Endothelial cell (in vitro differentiated cells): ENCODE measurements around the gene KCTD3. TPM values are rescaled to one million over a fixed set of nuclear protein-coding genes. Genes with fewer than 3 reads are reported as not detected.

Source experiments
- DNase-seq: peaks from one replicate; pipeline ENCODE4 v3.0.0; 2021; ENCODE audit warnings: low spot score
- H3K27ac Mint-ChIP-seq: one replicate; pipeline ENCODE4 v1.8.0; 2021; ENCODE audit warnings: mixed read lengths, inconsistent platforms; ENCODE audit not compliant: unreplicated experiment
- H3K27me3 Mint-ChIP-seq: one replicate; pipeline ENCODE4 v1.8.0; 2021; ENCODE audit warnings: mild to moderate bottlenecking, moderate library complexity, mixed read lengths, inconsistent platforms; ENCODE audit not compliant: unreplicated experiment
- H3K36me3 Mint-ChIP-seq: one replicate; pipeline ENCODE4 v1.8.0; 2021; ENCODE audit warnings: mild to moderate bottlenecking, low read depth, mixed read lengths, inconsistent platforms; ENCODE audit not compliant: unreplicated experiment
- H3K4me1 Mint-ChIP-seq: one replicate; pipeline ENCODE4 v1.8.0; 2021; ENCODE audit warnings: mild to moderate bottlenecking, mixed read lengths, inconsistent platforms; ENCODE audit not compliant: unreplicated experiment
- H3K4me3 Mint-ChIP-seq: one replicate; pipeline ENCODE4 v1.8.0; 2021; ENCODE audit warnings: mild to moderate bottlenecking, mixed read lengths, inconsistent platforms; ENCODE audit not compliant: unreplicated experiment
- H3K9me3 Mint-ChIP-seq: one replicate; pipeline ENCODE4 v1.8.0; 2021; ENCODE audit warnings: mixed read lengths, inconsistent platforms; ENCODE audit not compliant: unreplicated experiment
- total RNA-seq: library from RNA; stranded (reverse); fragmentation: NEBNext Ultra II Directional; extraction: Animal tissue kit (Norgen Biotek cat#: 25700); gene quantifications from one replicate; pipeline ENCODE4 v1.2.1, GENCODE V29; 2021; ENCODE audit not compliant: unreplicated experiment
- TF ChIP-seq, protein P1 (sequence below): fragments of 200-600 bp; sonication (generic); IDR thresholded peaks from one replicate; pipeline ENCODE4 v1.5.0; 2021; ENCODE audit warnings: antibody characterized with exemption; ENCODE audit not compliant: unreplicated experiment

Gene KCTD3
- total RNA-seq, 1 donor from 2014 or later = 32.9 TPM

DNA sequence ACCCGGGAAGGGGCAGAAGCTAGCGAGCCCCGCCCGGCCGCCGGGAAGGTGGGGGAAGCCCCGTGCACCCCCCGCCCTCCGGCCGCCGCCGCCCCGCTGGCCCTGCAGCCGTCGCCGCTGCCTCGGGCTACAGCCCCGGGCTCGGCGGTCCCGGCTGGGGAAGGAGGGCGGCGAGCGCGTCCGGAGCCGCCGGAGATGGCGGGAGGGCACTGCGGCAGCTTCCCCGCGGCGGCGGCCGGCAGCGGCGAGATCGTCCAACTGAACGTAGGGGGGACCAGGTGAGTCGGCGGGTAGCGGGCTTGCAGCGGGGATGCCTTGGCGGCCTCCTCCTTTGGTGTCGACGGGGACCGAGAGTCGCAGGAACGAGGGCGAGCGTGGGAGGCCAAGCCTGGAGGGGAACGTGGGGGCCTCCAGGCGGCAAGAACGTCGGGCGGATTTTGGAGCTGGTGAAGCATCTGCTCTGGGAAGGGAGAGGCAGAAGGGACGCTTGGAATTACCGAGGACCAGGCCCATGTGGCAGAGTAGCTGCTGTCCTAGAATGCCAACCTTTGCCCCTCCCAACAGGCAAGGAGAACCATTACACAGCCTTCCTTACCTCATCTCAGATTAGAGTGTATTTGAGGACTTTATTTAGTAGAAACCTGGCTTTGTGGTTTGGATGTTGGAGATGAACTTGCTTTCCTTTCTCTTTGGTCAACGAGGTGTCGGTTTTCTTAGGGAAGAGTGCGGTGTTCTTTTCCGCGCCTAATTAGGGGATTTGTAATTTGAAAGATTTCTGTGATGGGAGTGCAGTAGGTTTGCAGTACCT lies 591 bp downstream of the KCTD3 start:
- DNase-seq = peak; percentile 51
- Mint-ChIP-seq H3K27ac (peak overlapping the region; percentile 92), H3K4me3 (peak overlapping the region; percentile 100), H3K36me3 (no peaks in the 10 kb centered on the region), H3K9me3 (no peaks in the 10 kb centered on the region), H3K27me3 (peaks cover 2% of the 10 kb centered on the region), H3K4me1 (peaks cover 13% of the 10 kb centered on the region)
- TF ChIP-seq, protein P1, sequence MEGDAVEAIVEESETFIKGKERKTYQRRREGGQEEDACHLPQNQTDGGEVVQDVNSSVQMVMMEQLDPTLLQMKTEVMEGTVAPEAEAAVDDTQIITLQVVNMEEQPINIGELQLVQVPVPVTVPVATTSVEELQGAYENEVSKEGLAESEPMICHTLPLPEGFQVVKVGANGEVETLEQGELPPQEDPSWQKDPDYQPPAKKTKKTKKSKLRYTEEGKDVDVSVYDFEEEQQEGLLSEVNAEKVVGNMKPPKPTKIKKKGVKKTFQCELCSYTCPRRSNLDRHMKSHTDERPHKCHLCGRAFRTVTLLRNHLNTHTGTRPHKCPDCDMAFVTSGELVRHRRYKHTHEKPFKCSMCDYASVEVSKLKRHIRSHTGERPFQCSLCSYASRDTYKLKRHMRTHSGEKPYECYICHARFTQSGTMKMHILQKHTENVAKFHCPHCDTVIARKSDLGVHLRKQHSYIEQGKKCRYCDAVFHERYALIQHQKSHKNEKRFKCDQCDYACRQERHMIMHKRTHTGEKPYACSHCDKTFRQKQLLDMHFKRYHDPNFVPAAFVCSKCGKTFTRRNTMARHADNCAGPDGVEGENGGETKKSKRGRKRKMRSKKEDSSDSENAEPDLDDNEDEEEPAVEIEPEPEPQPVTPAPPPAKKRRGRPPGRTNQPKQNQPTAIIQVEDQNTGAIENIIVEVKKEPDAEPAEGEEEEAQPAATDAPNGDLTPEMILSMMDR = no peak

DNA sequence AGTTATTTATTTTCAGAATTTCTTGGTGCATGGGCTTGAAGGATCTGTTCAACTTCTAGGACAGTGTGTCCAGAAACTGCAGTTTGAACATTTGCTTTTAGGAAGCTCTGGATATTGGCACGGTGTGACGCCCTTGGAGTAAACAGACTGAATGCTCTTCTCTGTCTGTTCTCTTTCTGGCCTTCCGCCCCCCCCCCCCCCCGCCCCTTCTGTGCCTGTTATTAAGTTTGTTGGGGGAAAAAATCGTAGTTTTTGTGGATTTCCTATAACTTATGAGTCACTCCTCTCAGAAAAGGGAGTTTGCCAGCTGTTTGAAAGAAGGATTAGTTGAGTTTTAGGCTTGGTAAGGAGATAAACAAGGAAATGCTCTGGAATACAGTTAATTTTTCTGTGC lies 1.2 kb downstream of the KCTD3 start:
- Mint-ChIP-seq H3K4me3 (peak overlapping the region; percentile 100), H3K27me3 (peaks cover 2% of the 10 kb centered on the region), H3K9me3 (no peaks in the 10 kb centered on the region), H3K36me3 (no peaks in the 10 kb centered on the region), H3K27ac (peak overlapping the region; percentile 92), H3K4me1 (peaks cover 13% of the 10 kb centered on the region)
- TF ChIP-seq, protein P1 = no peak
- no peak for DNase-seq

DNA sequence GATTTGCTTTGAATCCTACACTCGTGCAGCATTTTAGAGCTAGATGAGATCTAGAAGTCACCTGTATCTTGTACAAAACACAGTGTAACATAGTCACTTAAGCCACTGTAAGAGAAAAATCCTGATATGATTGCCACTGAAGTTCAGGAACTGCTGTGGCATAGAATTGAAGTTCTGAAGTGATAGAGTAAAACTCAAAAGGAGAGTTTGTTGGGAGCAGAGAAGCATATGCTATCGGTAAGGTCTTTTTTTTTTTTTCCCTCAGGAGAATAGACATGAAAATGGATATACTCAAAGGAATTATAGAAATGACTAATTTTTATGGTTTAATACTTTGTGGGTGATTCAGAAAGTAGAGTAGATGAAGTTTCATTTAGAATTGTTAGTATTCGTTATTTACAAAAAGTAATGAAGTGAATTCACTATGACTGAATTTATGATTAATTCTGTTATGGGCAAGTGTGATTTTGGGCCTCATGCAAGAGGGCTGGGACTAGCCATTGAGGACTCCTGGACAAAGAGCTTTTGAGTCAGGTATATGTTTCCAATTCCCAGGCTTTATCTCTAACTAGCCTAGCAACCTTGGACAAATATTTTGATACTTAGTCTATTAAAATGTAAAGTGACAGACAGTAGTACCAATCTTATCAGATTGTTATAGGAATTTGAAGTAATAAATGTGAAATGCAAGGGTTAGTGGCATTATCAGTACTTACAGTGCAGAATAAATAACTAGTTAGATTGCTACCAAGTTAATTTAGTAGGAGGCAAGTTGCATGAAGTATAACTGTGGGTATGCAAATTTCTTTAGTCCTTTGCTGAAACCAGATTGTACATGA lies 3.1 kb downstream of the KCTD3 start:
- no peak for DNase-seq
- no peaks in the 10 kb centered on the region for H3K9me3 Mint-ChIP-seq
- H3K27ac Mint-ChIP-seq = no peak overlapping the region

DNA sequence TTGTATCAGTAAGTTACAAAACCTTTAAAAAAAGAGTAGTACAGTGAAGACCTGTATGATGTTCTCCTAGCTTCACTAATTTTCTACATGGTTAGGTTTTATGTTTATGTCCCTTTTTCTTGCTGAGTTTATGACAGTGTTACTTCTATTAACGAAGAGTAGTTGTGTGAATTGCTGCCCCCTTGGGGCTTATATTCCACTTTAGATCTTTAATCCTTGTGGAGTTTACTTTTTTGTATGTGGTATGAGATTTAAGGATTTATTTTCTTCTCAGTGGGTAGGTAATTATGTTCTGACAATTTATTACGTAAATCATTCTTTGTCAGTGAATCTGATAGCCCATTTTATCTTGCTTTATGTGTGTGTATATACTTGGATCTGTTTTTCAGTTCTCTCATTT lies 14.8 kb downstream of the KCTD3 start:
- peaks cover 20% of the 10 kb centered on the region for H3K36me3 Mint-ChIP-seq
- TF ChIP-seq, protein P1 = no peak
- no peaks in the 10 kb centered on the region for H3K9me3 Mint-ChIP-seq
- H3K4me3 Mint-ChIP-seq = no peak overlapping the region
- peaks cover 2% of the 10 kb centered on the region for H3K27me3 Mint-ChIP-seq
- H3K27ac Mint-ChIP-seq = no peak overlapping the region
- H3K4me1 Mint-ChIP-seq = no peaks in the 10 kb centered on the region
- no peak for DNase-seq

More for the DNA sequence above, 3.1 kb downstream of the KCTD3 start:
- Mint-ChIP-seq H3K4me3 (peak overlapping the region; percentile 6), H3K4me1 (peaks cover 13% of the 10 kb centered on the region), H3K27me3 (peaks cover 2% of the 10 kb centered on the region), H3K36me3 (no peaks in the 10 kb centered on the region)
- TF ChIP-seq, protein P1 = no peak
